Sciatic nerve (tissue), 2 donors: ENCODE data around the gene ARHGEF1. TPM values are rescaled to one million over a fixed set of nuclear protein-coding genes. Genes with fewer than 3 reads are reported as not detected.

Source experiments
- ATAC-seq: fragments of 200-7000 bp; cut with Tn5 transposase; one replicate; pipeline ENCODE4 v1.9.1; 2020; ENCODE audit warnings: mild to moderate bottlenecking, moderate library complexity
- DNase-seq: peaks from one replicate; pipeline ENCODE4 v3.0.0-alpha.2; 2020; ENCODE audit warnings: low spot score
- intact Hi-C: fragments of 100-400 bp; cut with DNase I; formaldehyde crosslinking; loops from one replicate; pipeline ENCODE4 v1.14.2; 2022
- total RNA-seq: library from RNA; stranded (reverse); fragmentation: NEBNext Ultra II Directional; extraction: Animal tissue kit (Norgen Biotek cat#: 25700); gene quantifications from one replicate; pipeline ENCODE4 v1.2.1, GENCODE V29; 2021
- donor health status: DM: no; HTN: no; CAD: no.
- donor health status: DM: no; HTN: no; CAD: no.

Gene ARHGEF1
- total RNA-seq, 1 donor from 2014 or later: 137 TPM

DNA sequence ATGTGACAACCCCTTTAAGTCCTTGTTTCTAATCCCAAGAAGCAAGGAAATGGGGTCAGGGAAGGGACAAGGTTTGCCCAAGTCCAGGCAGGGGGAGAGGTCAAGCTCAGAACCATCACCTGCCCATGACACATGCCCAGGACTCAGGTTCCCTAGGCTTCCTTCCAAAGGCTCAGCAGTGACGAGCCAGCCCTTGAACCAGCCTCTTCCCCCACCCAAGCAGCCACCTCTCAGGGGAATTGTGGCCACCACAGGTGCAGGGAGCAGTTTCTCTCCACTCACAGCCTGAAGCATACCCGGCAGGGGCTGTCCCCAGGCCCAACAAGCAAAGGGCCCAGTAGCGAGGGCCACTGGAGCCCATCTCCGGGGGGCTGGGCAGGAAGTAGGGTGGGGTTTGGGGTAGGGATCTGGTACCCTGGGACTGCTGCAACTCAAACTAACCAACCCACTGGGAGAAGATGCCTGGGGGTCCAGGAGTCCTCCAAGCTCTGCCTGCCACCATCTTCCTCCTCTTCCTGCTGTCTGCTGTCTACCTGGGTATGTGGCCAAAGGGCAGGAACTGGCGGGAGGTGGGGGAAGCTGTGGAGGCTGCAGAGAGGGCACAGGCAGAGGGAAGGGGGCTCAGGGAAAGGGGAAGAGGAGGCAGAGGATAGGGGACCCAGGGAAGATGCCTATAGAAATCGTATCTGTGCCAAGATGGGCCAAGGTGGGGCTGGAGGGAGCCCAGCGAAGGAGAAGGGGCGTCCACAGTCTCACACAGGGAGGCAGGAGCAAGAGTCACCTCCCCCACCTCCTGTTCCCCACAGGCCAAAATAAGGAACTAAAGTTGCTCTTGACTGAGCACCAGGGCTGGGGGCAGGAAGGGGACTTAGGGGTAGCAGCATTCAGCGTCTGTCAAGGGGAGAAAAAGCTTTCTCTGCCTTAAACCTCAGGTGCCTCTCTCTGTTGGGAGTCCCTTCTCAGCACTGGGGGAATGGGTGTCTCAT lies 5.8 kb upstream of the ARHGEF1 start, which contains the start of gene CD79A:
CD79A (plus strand) TSS at position 433 of the 986 bp plus-strand sequence; CDS start at position 459, 26 bp downstream.
- no peak for DNase-seq
- ATAC-seq: no peak

DNA sequence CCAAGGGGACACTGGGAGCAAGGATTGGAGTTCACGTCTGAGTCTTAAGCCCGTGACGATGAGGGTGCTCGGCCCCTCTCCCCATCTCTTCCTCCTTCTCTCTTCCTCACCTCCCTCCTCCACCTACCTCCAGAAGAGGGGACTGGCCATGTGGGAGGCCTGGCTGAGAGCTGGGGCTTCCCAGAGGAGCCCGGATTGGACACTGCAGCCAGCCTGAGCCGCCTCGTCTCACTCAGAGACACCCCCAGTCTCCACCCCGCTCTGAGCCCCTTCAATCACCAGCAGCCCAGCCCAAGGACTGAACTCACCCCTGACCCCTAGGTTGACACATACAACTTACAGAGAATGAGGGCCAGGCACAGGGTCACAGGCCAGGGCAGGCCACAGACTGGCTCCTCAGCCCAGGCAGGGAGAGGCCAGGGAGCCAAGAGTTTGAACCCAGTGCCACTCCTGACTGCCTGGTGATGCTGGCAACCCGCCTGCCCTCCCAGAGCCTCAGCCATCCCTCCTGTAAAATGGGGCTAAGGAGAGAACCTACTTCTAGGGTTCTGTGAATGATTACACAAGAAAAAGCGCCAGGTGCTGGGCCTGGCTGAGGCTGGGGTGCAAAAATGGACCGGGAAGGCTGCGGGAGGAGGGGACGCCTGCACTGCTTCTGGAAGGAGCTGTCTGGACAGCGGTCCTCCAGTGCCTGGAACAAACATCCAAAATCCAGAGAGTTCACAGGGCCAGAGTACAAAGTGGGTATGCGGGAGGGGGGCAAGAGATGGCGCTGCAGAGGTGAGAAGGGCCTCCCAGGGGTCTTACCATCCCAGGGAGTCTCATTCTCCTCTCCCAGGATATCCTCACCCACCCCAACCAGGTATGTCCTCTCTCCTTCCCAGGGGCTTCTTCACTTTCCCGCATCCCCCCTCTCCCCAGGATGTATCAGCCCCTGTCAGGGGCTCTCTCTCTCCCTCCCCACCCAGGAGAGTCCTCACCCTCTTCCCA lies 4.8 kb upstream of the ARHGEF1 start:
- intact Hi-C loops: loop anchor here (10.0 kb wide), 1 partner anchor 593 kb away; no protein-coding TSS in a partner anchor
- DNase-seq: no peak
- no peak for ATAC-seq

More for the DNA sequence above, 5.8 kb upstream of the ARHGEF1 start, which contains the start of gene CD79A:
- intact Hi-C loops: loop anchor here (10.0 kb wide), 1 partner anchor 592 kb away; no protein-coding TSS in a partner anchor

- DNase-seq: no peak
- intact Hi-C loops: loop anchor here (10.0 kb wide), 1 partner anchor 594 kb away; no protein-coding TSS in a partner anchor
- ATAC-seq: no peak
Observed at GRCh38 chr19:41879080-41879479, 3.9 kb upstream of the ARHGEF1 start.

- intact Hi-C loops: loop anchor here (10.0 kb wide), 1 partner anchor 595 kb away; no protein-coding TSS in a partner anchor
- DNase-seq (no peak), ATAC-seq (no peak)
Observed at GRCh38 chr19:41879670-41880328, 3.2 kb upstream of the ARHGEF1 start.

DNA sequence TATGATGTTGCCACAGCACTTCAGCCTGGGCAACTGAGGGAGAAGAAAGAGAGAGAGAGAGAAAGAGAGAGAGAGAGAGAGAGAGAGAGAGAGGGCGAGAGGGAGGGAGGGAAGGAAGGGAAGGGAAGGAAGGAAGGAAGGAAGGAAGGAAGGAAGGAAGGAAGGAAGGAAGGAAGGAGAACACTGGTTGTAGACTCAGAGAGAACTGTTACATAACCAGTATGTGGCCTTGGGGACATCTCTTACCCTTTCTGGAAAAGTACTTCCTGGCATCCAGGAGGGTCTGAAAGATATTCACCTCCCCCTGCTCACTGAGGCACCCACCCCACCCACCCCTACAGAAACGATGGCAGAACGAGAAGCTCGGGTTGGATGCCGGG lies 2.7 kb upstream of the ARHGEF1 start:
- intact Hi-C loops: no loop called here
- DNase-seq: no peak
- ATAC-seq: no peak

DNA sequence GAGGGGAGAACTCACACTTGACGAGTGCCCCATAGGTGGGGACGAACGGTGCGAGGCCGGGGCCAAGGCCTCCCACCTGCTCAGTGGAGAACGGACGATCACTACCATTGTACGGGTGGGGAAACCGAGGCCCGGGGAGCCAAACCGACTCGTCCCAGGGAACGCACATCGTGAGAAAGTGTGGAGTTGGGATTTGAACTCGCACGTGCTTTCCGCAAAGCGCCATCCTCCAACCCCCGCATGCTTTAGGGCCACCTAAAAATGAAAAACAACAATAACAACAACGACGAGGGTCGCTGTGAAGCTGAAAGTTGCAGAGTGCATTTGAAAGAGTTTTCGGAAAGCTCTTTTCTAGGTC lies 458 bp downstream of the ARHGEF1 start:
- intact Hi-C loops: no loop called here
- ATAC-seq: no peak
- DNase-seq: no peak

DNA sequence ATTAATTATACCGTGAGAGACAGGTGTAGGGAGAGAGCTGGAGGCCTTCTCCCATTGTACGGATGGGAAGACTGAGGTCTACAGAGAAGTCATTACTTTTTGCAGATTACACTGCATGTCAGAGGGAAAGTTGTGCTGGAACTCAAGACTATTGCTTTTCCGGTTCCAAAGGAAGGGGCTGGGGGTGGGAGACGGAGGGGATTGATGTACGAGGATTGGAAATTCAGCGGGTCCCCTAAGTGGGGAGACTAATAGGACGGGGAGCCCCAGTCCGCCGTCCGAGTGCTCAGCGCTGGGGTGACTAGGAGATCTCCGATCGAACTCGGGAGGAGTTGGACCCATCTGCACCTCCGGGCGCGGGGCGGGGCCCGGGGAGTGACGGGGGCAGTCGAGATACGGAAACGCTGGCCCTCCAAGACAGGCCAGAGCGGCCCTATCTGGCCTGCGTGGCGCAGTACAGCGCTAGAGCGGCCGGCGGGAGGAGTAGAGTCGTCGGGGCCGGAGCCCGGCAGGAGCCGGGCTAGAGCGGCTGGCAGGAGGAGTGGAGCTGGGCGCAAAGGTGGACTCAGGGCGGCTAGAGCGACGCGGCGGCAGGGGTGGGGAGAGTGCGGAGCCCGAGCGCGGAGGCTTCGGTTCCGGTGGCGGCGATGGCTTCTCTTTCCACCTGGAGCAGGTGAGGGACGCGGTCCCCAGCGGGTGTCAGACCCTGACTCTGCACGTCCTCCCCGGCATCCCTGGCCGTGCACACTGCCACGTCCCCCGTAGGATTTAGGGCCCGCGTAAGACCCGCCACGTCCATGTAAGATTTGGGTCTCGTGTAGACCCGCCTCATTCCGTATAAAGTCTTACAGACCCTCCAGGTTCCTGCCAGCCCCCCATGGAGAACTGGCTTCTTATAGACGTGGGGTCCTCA lies 1.1 kb downstream of the ARHGEF1 start:
- peak; percentile 94 for DNase-seq
- intact Hi-C loops: no loop called here
- peak; percentile 98 for ATAC-seq

DNA sequence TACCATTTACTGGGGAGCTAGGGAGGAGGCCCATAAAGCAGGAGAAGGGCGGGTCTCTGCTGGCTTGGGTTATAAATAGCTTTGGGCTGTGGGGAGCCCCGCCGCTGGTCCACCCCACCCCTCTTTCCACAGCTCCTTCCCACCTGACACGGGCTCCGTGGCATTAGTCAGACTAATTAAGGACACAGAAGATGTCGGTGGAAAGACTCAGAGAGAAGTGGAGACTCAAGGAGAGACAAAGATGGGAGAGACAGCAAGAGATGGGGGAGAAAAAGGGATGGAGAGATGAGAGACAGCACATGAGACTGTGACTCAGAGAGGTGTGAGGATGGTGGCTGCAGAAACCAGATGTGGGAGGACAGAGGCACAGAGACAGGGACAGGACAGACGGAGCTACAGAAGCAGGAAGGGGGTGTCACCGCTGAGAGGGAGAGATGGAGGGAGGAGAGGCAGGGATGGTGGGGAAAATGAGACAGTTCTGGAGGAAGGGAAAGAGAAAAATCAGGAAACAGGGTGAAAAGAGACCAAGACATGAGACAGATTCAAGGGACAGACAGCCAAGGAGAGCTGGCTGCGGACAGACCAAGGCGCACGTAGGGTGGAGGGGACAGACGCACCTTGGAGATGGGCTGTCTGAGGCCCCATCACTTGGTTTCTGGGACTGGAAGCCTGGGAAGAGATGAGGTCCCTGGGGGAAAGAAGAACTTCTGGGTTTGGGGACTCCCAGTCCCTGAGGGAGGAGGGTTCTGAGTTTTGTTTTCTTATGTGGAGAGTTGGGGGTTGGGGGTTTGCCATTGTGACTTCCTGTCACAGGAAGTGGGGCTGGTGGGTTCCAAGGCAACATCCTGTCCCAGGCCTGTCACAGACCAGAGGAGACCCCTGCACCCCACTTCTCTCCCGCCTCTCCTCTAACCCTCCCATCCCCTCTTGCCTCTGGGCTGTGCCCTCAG lies 4.1 kb downstream of the ARHGEF1 start:
- ATAC-seq: no peak
- no peak for DNase-seq
- intact Hi-C loops: no loop called here

GRCh38 chr19:41887711-41888382 lies 4.9 kb downstream of the ARHGEF1 start:
- ATAC-seq: no peak
- intact Hi-C loops: no loop called here
- DNase-seq: no peak

GRCh38 chr19:41888926-41889325 lies 5.9 kb downstream of the ARHGEF1 start:
- intact Hi-C loops: no loop called here
- no peak for ATAC-seq
- no peak for DNase-seq

DNA sequence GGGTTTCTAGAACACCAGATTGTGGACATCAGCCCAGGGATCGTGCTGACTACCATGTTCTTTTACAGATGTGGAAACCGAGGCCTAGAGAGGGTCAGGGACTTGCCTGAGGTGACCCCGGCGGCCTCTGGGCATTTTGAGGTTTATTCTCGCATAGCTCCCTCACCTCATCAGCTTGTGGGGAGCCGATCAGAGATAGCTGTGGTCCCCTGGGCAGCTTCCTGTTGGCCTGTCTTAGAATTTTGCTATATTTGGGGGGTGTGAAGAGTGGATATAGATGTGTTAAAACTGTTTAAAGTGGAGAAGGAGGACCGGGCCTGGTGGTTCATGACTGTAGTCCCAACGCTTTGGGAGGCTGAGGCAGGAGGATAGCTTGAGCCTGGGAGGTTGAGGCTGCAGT lies 6.9 kb downstream of the ARHGEF1 start:
- intact Hi-C loops: no loop called here
- DNase-seq (no peak), ATAC-seq (no peak)

DNA sequence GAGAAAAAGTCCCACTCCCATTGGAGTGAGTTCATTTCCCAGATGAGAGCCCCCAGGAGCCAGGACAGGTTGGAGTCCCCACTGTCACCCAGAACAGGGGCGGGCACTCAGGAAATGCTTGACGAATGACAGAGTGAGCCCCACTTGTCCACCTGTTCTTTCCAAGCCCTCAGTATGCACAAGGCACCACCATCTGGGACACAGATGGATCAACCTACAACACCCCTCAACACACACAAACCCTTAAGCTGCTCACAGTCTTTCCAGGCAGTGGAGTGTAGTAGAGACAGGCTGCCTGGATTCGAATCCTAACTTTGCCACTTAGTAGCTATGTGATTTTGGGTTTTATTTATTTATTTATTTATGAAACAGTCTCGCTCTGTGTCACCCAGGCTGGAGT lies 8.0 kb downstream of the ARHGEF1 start:
- ATAC-seq: no peak
- intact Hi-C loops: no loop called here
- DNase-seq: no peak

GRCh38 chr19:41892173-41892902 lies 9.4 kb downstream of the ARHGEF1 start:
- ATAC-seq: no peak
- intact Hi-C loops: no loop called here
- DNase-seq: no peak

DNA sequence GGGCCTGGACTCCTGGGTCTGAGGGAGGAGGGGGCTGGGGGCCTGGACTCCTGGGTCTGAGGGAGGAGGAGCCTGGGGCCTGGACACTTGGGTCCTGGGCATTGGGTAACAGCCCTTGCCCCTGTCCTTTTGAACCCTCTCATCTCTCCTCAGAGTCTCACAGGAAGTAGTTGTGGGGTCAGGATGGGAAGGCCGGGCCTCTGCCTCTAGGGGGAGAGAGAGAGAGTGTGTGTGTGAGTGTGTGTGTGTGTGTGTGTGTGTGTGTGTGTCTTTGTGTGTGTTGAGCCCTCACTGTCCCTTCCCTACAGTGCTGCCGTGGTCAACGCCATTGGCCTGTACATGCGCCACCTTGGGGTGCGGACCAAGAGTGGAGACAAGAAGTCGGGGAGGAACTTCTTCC lies 10.9 kb downstream of the ARHGEF1 start:
- no peak for DNase-seq
- intact Hi-C loops: no loop called here
- ATAC-seq: no peak

- intact Hi-C loops: no loop called here
- ATAC-seq (no peak), DNase-seq (no peak)
Observed at GRCh38 chr19:41894350-41894749, 11.4 kb downstream of the ARHGEF1 start.
